RPMI8226 (cell line): ENCODE measurements around the gene TBX3.

Experiments
- DNase-seq: peaks from one replicate; pipeline ENCODE4 v3.0.0-alpha.2; 2015

Gene TBX3

DNA sequence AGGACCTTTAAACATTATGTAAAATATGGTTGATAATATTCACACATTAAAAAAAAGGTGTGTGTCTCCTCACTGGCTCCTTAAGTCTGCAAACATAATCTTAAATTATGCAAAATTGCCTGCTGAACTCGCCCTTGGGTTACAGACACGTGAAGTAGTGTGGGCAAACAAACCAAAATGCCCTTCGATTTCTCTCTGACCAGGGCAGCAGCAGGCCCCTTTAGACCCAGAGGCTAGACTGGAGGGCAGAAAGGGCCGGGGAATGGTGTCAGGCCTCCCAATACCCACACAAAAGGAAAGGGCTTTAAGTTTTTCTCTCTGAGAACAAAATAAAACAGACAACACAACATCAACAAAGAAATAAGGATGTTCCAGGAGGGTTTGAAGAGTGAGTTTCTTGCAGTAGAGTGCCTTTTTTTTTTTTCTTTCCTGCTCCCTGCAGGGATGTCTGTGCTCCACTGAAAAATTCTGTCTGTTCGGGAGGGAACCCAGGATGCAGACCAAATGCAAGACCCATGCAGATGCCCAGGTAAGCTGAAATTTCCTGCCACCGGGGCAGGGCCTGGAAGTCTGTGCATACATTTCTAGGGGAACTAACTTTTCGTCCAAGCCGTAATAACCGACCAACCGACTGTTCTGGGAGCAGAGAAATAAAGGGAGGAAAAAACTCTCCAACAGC is 1.7 kb downstream of the TBX3 start:
- no peak for DNase-seq

DNA sequence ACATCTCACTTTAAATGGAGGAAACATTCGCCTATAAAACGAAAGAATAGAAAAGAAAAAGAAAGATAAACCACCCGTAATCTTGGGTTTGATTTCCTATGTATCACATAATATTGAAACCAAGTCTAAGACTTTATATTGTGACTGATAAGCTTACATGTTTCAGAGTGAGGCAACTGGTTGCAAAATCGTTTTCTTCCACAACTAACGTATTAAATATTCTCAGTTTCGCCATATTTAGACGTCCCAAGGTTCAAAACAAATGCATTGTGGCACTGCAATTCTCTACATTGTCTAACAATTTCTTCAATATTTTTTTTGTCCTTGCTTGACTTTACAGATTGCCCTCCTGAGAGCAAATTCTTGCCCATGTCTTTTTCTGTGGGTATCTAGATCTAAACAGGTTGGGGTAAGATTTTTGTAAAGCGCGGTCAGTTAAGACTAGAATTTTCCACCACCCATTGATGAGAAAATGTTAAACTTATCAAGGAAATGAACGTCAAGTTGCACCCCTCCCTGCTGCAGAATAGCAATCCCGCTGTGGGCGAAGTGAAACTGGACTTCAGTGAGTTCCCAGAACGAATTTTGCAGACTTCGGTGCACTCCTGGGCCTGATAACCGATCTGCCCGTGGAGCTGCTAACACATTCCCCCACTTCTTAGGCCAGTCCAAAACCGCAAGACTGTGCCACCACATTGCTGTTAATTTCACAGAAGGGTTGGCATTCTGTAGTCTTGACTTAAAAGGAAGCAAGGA is 2.7 kb downstream of the TBX3 start:
- no peak for DNase-seq

DNA sequence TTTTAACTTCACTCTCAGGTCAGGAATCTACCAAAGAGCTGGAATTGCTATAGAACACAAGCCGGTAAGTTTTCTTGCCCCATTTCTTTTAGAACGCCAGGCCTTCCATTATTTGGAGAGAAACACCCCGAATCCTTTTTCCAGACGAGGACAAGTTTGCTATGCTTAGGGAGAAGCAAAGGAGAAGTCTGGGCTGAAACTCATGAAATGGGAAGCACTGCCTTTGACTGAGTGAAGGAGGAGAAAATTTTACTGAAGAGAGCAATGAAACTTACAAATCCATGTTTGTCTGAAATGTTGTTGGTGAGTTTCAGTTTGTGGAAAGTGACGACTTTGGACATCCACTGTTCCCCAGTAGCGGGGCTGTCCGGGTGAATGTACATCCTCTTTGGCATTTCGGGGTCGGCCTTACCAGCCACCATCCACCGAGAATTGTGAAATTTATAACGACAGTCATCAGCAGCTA is 3.3 kb downstream of the TBX3 start:
- no peak for DNase-seq

GRCh38 chr12:114679942-114680341 is 4.0 kb downstream of the TBX3 start:
- no peak for DNase-seq

GRCh38 chr12:114679452-114679875 is 4.5 kb downstream of the TBX3 start:
- no peak for DNase-seq

GRCh38 chr12:114678718-114679117 is 5.3 kb downstream of the TBX3 start:
- no peak for DNase-seq

- DNase-seq, result no peak
These were observed 5.9 kb downstream of the TBX3 start for GRCh38 chr12:114678028-114678427.

GRCh38 chr12:114676142-114676741 is 7.7 kb downstream of the TBX3 start:
- DNase-seq, result no peak

GRCh38 chr12:114674251-114675047 is 9.5 kb downstream of the TBX3 start:
- DNase-seq, result no peak

DNA sequence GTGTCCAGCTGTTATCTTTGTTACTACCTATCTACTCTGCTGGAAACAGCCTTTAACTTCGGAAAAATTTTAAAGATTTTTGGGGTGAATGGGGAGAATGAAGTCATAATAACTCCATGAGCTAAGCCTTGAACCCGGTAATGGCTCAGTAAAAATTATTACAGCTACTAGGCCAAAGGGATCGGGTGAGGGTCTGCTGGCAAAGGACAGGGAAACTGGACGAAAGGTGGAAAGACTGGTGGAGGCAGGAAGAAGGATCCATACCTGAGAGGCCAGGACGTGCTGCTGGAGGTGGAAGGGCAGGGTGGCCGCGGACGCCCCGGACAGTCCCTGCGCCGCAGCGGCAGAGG is 10.1 kb downstream of the TBX3 start:
- no peak for DNase-seq

- no peak for DNase-seq
These were observed 10.7 kb downstream of the TBX3 start for GRCh38 chr12:114673169-114673833.

DNA sequence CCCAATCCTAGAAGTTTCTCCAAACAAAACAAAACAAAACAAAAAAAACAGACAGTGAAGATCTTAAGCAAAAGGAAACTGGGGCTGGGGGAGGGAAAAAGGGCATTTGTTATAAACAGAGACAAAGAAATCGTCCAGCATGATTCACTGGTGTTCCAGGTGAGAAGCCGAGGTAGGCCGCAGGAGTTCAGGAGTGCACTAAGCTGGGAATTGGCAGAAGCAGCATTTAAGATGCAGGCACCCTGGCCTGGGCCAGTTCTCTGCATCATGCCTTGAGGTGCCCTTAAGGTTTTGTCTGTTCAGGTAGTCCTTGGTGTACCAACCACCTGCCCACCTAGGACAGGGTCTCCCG is 11.2 kb downstream of the TBX3 start:
- no peak for DNase-seq

DNA sequence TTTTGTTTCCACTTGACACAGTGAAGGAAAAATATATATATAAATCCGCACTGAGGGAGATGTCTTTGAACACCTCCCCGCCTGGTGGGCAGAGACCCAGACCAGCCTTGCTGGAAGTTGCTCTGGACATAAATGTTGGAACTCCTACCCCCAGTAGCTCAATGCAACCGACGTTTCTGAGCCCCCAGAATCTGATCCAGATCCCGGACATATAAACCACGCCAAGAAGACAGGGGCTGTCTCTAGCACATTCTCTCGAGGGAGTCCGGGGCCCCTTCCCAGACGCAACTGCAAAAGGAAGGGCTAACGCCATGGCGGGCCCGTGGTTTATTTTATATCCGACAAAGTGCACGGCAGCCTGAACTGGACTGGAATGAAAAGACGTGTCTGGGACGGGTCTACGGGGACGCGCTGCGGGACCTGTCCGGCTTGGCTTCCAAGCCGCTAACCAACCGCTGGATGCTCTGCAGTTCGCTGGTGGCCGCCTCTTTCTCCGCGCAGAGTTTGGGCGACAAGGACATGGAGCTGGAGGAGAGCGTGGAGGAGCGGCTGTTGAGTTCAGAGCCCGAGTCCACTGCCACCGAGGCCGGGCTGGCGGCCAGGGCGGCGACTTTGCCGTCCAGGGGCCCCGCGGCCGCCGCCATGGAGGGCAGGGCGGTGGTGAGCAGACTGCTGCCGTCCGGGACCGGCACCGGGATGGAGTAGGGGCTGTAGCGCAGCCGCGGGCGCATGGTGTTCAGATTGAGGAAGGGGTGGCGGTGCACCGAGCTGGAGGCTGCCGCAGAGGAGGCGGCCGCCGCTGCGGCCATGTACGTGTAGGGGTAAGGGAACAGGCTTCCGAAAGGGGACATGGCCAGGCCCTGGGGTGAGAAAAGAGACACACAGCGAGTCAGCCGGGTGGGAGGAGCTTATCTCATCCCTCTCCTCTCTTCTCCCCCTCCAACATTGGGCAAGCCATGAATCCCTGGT is 12.2 kb downstream of the TBX3 start:
- no peak for DNase-seq

DNA sequence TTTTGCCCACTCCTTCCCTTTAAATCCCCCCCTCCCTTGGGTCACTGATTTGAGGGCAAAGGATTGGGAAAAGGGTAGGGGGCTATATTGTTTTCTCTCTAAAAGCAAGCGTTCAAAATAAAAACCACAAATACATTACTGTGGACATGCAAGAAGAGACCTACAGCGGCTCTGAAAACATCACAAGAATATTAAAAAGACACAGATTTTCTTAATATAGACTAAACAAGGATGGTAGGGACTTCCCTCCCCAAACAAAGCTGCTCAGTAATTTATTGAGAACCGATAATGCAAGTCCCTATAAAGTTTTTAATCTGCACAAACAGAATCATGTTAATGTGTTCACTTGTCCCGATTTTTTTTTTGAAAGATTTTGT is 12.9 kb downstream of the TBX3 start:
- DNase-seq, result no peak

- no peak for DNase-seq
These were observed 13.5 kb downstream of the TBX3 start for GRCh38 chr12:114670291-114670980.

- no peak for DNase-seq
These were observed 14.3 kb downstream of the TBX3 start for GRCh38 chr12:114669401-114670290.

DNA sequence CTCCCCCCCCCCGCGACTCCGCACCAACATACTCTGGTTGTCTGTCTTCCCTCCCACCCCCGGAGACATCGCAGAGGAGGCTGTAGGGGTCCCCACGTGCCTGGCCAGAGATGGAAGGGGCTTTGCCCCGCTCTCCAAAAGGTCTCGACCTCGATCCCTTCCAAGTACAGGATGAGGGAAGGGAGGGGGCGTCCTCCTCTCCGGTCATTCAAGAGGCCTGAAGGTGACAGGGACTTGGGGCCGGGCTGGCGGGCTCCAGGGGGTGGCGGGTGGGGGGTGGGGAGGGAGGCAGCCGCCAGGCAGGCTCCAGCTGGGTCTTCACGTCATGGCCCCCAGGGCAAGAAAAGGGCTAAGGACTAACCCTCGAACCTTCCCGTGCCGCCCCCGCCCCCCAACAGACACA is 15.1 kb downstream of the TBX3 start:
- DNase-seq, result no peak

DNA sequence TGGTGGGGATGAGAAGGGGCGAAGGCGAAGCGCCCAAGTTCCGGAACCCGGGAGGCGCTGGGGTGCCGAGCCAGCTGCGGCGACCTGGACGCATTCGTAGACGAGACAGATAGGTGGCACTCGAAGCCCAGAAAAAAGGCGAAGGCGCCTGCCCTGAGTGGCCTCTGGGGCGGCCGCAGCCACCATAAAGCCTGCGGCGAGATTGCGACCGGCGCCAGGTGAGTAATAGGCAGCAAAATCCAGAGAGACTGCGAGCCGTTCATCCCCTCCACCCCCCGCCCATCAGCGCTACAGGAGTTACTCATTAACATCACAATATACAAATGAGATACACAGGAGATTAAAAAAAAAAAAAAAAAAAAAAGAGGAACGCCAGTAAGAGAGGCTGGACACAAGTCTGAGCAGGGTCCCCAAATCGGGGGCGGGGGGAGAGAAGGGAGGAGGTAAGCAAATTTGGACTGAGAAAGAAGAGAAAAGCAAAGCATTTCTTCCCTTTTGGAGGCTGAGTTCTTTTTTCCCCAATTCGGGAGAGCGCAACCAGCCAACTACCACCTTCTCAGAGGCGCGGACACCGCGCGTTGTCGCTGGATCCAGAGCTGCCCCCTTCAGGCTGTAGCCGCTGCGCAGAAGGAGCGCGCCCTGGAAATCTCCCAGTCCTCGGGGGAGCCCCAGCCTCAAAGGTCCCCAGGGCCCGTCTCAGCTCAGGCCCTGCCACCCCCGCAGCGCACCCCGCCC is 15.7 kb downstream of the TBX3 start:
- peak; percentile 82 for DNase-seq

GRCh38 chr12:114667669-114668150 is 16.3 kb downstream of the TBX3 start:
- no peak for DNase-seq
